Measurements from ENCODE around the gene FAF1. TPM values are rescaled to one million over a fixed set of nuclear protein-coding genes. Genes with fewer than 3 reads are reported as not detected.

The FAF1 gene
- total RNA-seq, 6 experiments from 2014 or later: 24.1 to 32.4 (median 31.6) TPM

DNA sequence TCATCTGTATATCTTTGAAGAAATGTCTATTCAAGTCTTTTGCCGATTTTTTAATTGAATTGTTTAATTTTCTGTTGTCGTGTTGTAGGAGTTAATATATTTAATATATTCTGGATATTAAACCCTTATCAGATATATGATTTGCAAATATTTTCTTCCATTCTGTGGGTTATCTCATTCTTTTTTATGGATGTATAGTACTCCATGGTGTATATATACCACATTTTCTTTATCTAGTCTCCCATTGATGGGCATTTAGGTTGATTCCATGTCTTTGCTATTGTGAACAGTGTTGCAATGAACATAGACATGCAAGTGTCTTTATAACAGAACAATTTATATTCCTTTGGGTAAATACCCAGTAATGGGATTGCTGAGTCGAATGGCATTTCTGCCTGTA, 436.5 kb downstream of the FAF1 start:
- no peak for DNase-seq
- Histone ChIP-seq H3K36me3 (no peaks in the 10 kb centered on the region), H3K9me3 (no peaks in the 10 kb centered on the region), H3K4me3 (no peak overlapping the region), H3K4me1 (peaks cover 0 to 15% (median 3%) of the 10 kb centered on the region in 4 donors), H3K27ac (no peak overlapping the region), H3K27me3 (no peaks in the 10 kb centered on the region)
- intact Hi-C loops (cut with DNase I): no loop called here
- ATAC-seq: no peak
- WGBS (ENCODE audit: insufficient coverage, low coverage, low lambda C conversion rate, missing lambda C conversion rate): 98% methylated on average over 3 of the region's 3 CpGs
- TF ChIP-seq, protein P1, sequence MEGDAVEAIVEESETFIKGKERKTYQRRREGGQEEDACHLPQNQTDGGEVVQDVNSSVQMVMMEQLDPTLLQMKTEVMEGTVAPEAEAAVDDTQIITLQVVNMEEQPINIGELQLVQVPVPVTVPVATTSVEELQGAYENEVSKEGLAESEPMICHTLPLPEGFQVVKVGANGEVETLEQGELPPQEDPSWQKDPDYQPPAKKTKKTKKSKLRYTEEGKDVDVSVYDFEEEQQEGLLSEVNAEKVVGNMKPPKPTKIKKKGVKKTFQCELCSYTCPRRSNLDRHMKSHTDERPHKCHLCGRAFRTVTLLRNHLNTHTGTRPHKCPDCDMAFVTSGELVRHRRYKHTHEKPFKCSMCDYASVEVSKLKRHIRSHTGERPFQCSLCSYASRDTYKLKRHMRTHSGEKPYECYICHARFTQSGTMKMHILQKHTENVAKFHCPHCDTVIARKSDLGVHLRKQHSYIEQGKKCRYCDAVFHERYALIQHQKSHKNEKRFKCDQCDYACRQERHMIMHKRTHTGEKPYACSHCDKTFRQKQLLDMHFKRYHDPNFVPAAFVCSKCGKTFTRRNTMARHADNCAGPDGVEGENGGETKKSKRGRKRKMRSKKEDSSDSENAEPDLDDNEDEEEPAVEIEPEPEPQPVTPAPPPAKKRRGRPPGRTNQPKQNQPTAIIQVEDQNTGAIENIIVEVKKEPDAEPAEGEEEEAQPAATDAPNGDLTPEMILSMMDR (IDR thresholded peaks at IDR 0.05): no peak
- TF ChIP-seq POLR2A (IDR thresholded peaks at IDR 0.05): no peak

DNA sequence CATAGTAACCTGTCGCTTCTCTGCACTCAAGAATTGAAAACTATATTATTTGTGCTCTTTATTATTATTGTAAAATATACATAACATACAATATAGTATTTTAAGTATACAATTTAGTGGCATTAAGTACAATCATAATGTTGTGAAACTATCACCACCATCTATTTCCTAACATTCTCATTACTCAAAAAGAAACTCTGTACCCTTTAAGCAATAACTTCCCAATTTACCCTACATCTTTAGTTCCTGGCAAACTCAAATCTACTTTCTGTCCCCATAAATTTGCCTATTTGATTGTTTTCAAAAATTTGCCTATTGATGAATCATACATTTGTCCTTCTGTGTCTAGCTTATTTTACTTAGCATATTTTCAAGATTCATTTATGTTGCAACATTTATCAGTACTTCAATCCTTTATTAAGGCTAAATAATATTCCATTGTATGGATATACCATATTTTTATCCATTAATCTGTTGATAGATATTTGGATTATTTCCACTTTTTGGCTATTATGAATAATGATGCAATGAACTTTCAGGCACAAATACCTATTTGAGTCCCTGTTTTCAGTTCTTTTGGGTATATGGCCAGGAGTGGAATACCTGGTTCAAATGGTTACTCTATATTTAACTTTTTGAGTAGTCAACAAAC, 437.2 kb downstream of the FAF1 start:
- Histone ChIP-seq H3K4me1 (peaks cover 0 to 8% (median 0%) of the 10 kb centered on the region in 4 donors), H3K27me3 (no peaks in the 10 kb centered on the region), H3K9me3 (no peaks in the 10 kb centered on the region), H3K4me3 (no peak overlapping the region), H3K36me3 (no peaks in the 10 kb centered on the region), H3K27ac (no peak overlapping the region)
- no peak for TF ChIP-seq POLR2A (IDR thresholded peaks at IDR 0.05)
- TF ChIP-seq, protein P1 (IDR thresholded peaks at IDR 0.05): no peak
- 100% methylated on average over 1 of the region's 1 CpG for WGBS (ENCODE audit: insufficient coverage, low coverage, low lambda C conversion rate, missing lambda C conversion rate)
- no peak for ATAC-seq
- DNase-seq: no peak
- intact Hi-C loops (cut with DNase I): no loop called here

DNA sequence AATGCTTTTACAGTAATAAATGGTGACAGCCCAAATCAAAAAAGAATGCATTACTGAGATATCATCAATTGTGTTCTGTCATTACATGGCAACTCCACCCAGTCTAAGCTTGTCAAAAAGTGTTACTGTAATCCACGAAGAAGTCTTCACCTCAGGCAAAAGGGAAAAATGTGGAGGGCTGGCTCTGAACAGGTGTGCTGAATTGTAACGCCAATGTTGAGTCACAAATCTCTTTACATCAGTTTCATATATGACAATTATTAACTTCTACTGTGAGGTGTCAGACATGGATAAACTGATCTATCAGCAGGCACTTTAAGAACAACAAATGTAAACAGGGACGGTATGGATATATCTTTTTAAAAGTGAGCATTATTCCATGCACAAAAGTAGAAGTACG, 438.4 kb downstream of the FAF1 start:
- no peak for TF ChIP-seq POLR2A (IDR thresholded peaks at IDR 0.05)
- TF ChIP-seq, protein P1 (IDR thresholded peaks at IDR 0.05): no peak
- Histone ChIP-seq H3K36me3 (no peaks in the 10 kb centered on the region), H3K9me3 (no peaks in the 10 kb centered on the region), H3K27ac (no peak overlapping the region), H3K4me1 (peaks cover 0 to 4% (median 0%) of the 10 kb centered on the region in 4 donors), H3K27me3 (no peaks in the 10 kb centered on the region), H3K4me3 (no peak overlapping the region)
- ATAC-seq (no peak), DNase-seq (no peak)
- WGBS (ENCODE audit: insufficient coverage, low coverage, low lambda C conversion rate, missing lambda C conversion rate): 94% methylated on average over 4 of the region's 4 CpGs
- intact Hi-C loops (cut with DNase I): no loop called here

DNA sequence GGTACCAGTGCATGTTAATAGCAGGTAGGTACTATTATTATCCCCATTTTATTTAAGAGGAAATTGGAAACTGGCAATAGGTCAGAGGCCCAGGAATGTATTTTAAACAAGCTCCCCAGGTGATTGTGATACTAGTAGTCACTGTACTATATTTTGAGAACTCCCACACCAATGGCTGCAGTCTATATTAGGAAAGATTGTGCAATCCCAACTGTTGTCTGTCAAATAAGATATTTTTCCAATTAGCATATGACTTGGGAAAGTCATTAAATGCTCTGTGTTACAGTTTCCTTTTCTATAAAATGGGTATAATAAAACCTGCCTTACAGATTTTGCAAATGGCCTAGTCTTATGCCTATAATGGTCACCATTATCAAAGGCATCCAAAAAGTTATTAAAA, 442.6 kb downstream of the FAF1 start:
- Histone ChIP-seq H3K4me1 (no peaks in the 10 kb centered on the region), H3K36me3 (no peaks in the 10 kb centered on the region), H3K27ac (no peak overlapping the region), H3K9me3 (no peaks in the 10 kb centered on the region), H3K27me3 (no peaks in the 10 kb centered on the region), H3K4me3 (no peak overlapping the region)
- ATAC-seq (no peak), DNase-seq (no peak)
- intact Hi-C loops (cut with DNase I): no loop called here
- TF ChIP-seq POLR2A (IDR thresholded peaks at IDR 0.05): no peak
- TF ChIP-seq, protein P1 (IDR thresholded peaks at IDR 0.05): no peak

DNA sequence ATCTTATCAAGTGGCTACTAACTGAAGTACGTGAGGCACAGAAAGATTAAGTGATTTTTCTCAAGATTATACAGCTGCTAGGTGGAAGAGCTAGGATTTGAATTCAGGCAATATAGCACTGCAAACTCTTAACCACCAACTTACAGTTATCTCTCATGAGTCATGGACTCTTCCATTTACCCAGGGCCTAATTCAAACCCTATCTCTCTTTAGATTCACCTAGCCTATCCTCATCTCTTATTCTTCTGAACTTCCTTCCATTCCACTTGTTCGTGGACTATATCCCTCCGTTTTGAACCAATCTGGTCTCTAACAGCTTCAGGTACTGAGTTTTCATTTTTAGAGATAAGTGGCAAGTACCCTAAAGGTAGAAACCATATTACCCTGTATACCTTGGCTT, 444.0 kb downstream of the FAF1 start:
- TF ChIP-seq, protein P1 (IDR thresholded peaks at IDR 0.05): no peak
- no peak for TF ChIP-seq POLR2A (IDR thresholded peaks at IDR 0.05)
- ATAC-seq (no peak), DNase-seq (no peak)
- Histone ChIP-seq H3K4me3 (no peak overlapping the region), H3K36me3 (no peaks in the 10 kb centered on the region), H3K4me1 (no peaks in the 10 kb centered on the region), H3K27ac (no peak overlapping the region), H3K9me3 (no peaks in the 10 kb centered on the region), H3K27me3 (no peaks in the 10 kb centered on the region)
- intact Hi-C loops (cut with DNase I): no loop called here
- 96% methylated on average over 3 of the region's 3 CpGs for WGBS (ENCODE audit: insufficient coverage, low coverage, low lambda C conversion rate, missing lambda C conversion rate)

All from right lobe of liver (tissue), 6 donors.